Hematopoietic multipotent progenitor cell treated with erythropoietin and hydrocortisone succinate and interleukin-3 and kit ligand, for 17 days (in vitro differentiated cells): ENCODE results near the gene OPN5.

Source experiments
- DNase-seq: peaks from one replicate; pipeline ENCODE4 v3.0.0-alpha.2; 2015; ENCODE audit warnings: low spot score

Gene OPN5

GRCh38 chr6:47788498-47788884, 6.7 kb downstream of the OPN5 start:
- DNase-seq = no peak

- no peak for DNase-seq
Observed at GRCh38 chr6:47789553-47789952, 7.7 kb downstream of the OPN5 start.

- DNase-seq = no peak
Observed at GRCh38 chr6:47792216-47792733, 10.4 kb downstream of the OPN5 start.

- no peak for DNase-seq
Observed at GRCh38 chr6:47794577-47795135, 12.8 kb downstream of the OPN5 start.

- no peak for DNase-seq
Observed at GRCh38 chr6:47801984-47802383, 20.2 kb downstream of the OPN5 start.

GRCh38 chr6:47804821-47805220, 23.0 kb downstream of the OPN5 start:
- DNase-seq = no peak

GRCh38 chr6:47809873-47810272, 28.0 kb downstream of the OPN5 start:
- DNase-seq = no peak

- DNase-seq = no peak
Observed at GRCh38 chr6:47810885-47811284, 29.1 kb downstream of the OPN5 start.

GRCh38 chr6:47811443-47811842, 29.6 kb downstream of the OPN5 start:
- DNase-seq = no peak

GRCh38 chr6:47817749-47818148, 35.9 kb downstream of the OPN5 start:
- DNase-seq = no peak

GRCh38 chr6:47819461-47819860, 37.6 kb downstream of the OPN5 start:
- DNase-seq = no peak

GRCh38 chr6:47822856-47823554, 41.2 kb downstream of the OPN5 start:
- DNase-seq = no peak

GRCh38 chr6:47832386-47833100, 50.7 kb downstream of the OPN5 start:
- DNase-seq = no peak

GRCh38 chr6:47834196-47834595, 52.4 kb downstream of the OPN5 start:
- no peak for DNase-seq

- no peak for DNase-seq
Observed at GRCh38 chr6:47836046-47836445, 54.2 kb downstream of the OPN5 start.

GRCh38 chr6:47836639-47837038, 54.8 kb downstream of the OPN5 start:
- DNase-seq = no peak

GRCh38 chr6:47839645-47840044, 57.8 kb downstream of the OPN5 start:
- DNase-seq = no peak

- DNase-seq = no peak
Observed at GRCh38 chr6:47844881-47845280, 63.0 kb downstream of the OPN5 start.

- no peak for DNase-seq
Observed at GRCh38 chr6:47846752-47847151, 64.9 kb downstream of the OPN5 start.

GRCh38 chr6:47851091-47851490, 69.3 kb downstream of the OPN5 start:
- no peak for DNase-seq

GRCh38 chr6:47852727-47853126, 70.9 kb downstream of the OPN5 start:
- DNase-seq = no peak

- DNase-seq = no peak
Observed at GRCh38 chr6:47853766-47854165, 71.9 kb downstream of the OPN5 start.

GRCh38 chr6:47854971-47855370, 73.1 kb downstream of the OPN5 start:
- DNase-seq = no peak
